SK-N-SH treated with all-trans-retinoic acid at 6 μM for 48 hours (cell line): ENCODE results near the gene ASB18.

ENCODE experiments used
- ATAC-seq: fragments of 200-7000 bp; cut with Tn5 transposase; 3 replicates; pipeline ENCODE4 v1.9.1; 2020; ENCODE audit warnings: mild to moderate bottlenecking, moderate library complexity
- BACH2 ChIP-seq: fragments of 250-450 bp; sonication (Bioruptor Pico); IDR thresholded peaks from 2 replicates; pipeline ENCODE4 v1.9.0; 2021; ENCODE audit warnings: mild to moderate bottlenecking, borderline replicate concordance
- CSDC2 ChIP-seq: fragments of 250-450 bp; sonication (Bioruptor Pico); IDR thresholded peaks from 2 replicates; pipeline ENCODE4 v1.5.0; 2020; ENCODE audit warnings: mild to moderate bottlenecking, moderate library complexity
- CSRNP3 ChIP-seq: fragments of 250-450 bp; sonication (Bioruptor Pico); IDR thresholded peaks from 2 replicates; pipeline ENCODE4 v1.5.1; 2021; ENCODE audit warnings: mild to moderate bottlenecking, moderate library complexity
- ESRRG ChIP-seq: fragments of 250-450 bp; sonication (Bioruptor Pico); IDR thresholded peaks from 2 replicates; pipeline ENCODE4 v1.6.1; 2021; ENCODE audit warnings: mild to moderate bottlenecking
- GLIS3 ChIP-seq: fragments of 250-450 bp; sonication (Bioruptor Pico); IDR thresholded peaks from 2 replicates; pipeline ENCODE4 v1.5.0; 2020; ENCODE audit warnings: mild to moderate bottlenecking, moderate library complexity
- ISL1 ChIP-seq: fragments of 250-450 bp; sonication (Bioruptor Pico); IDR thresholded peaks from 2 replicates; pipeline ENCODE4 v2.1.2; 2022; ENCODE audit warnings: mild to moderate bottlenecking, moderate library complexity
- OSR1 ChIP-seq: fragments of 250-450 bp; sonication (Bioruptor Pico); IDR thresholded peaks from 2 replicates; pipeline ENCODE4 v1.8.0; 2022; ENCODE audit warnings: moderate library complexity, mild to moderate bottlenecking, inconsistent platforms
- PPARA ChIP-seq: fragments of 250-450 bp; sonication (Bioruptor Pico); IDR thresholded peaks from 2 replicates; pipeline ENCODE4 v1.5.0; 2020; ENCODE audit warnings: mild to moderate bottlenecking, borderline replicate concordance
- RARB ChIP-seq: fragments of 250-450 bp; sonication (Bioruptor Pico); IDR thresholded peaks from 2 replicates; pipeline ENCODE4 v1.8.0; 2021; ENCODE audit warnings: mild to moderate bottlenecking, moderate library complexity
- SNAI2 ChIP-seq: fragments of 250-450 bp; sonication (Bioruptor Pico); IDR thresholded peaks from 2 replicates; pipeline ENCODE4 v1.5.0; 2020; ENCODE audit warnings: mild to moderate bottlenecking, moderate library complexity
- TCF4 ChIP-seq: fragments of 250-450 bp; sonication (Bioruptor Pico); IDR thresholded peaks from 2 replicates; pipeline ENCODE4 v1.8.0; 2021; ENCODE audit warnings: mild to moderate bottlenecking, moderate library complexity, borderline replicate concordance
- TOX ChIP-seq: fragments of 250-450 bp; sonication (Bioruptor Pico); IDR thresholded peaks from 2 replicates; pipeline ENCODE4 v1.8.0; 2021; ENCODE audit warnings: mild to moderate bottlenecking, moderate library complexity, borderline replicate concordance
- ZC3H10 ChIP-seq: fragments of 250-450 bp; sonication (Bioruptor Pico); IDR thresholded peaks from 2 replicates; pipeline ENCODE4 v1.5.1; 2021; ENCODE audit warnings: mild to moderate bottlenecking, moderate library complexity
- ZFP3 ChIP-seq: fragments of 250-450 bp; sonication (Bioruptor Pico); IDR thresholded peaks from 2 replicates; pipeline ENCODE4 v1.5.0; 2020; ENCODE audit warnings: mild to moderate bottlenecking, moderate library complexity
- ZFP30 ChIP-seq: fragments of 450-650 bp; formaldehyde crosslinking; IDR thresholded peaks from 2 replicates; pipeline ENCODE4 v1.5.0; 2022; ENCODE audit warnings: mild to moderate bottlenecking, moderate library complexity
- ZNF565 ChIP-seq: fragments of 450-650 bp; formaldehyde crosslinking; conservative IDR thresholded peaks from 2 replicates; pipeline ENCODE4 v1.5.0; 2020; ENCODE audit warnings: low read depth, mild to moderate bottlenecking, moderate library complexity
- ZNF70 ChIP-seq: fragments of 450-650 bp; formaldehyde crosslinking; IDR thresholded peaks from 2 replicates; pipeline ENCODE4 v1.5.0; 2020; ENCODE audit warnings: mild to moderate bottlenecking, moderate library complexity
- ZNF8 ChIP-seq: fragments of 450-650 bp; formaldehyde crosslinking; IDR thresholded peaks from 2 replicates; pipeline ENCODE4 v1.5.0; 2020; ENCODE audit warnings: mild to moderate bottlenecking, moderate library complexity
- TF ChIP-seq, protein P1 (sequence below): fragments of 250-450 bp; sonication (Bioruptor Pico); IDR thresholded peaks from 2 replicates; pipeline ENCODE4 v1.8.0; 2020; ENCODE audit warnings: mild to moderate bottlenecking, moderate library complexity, borderline replicate concordance
- TF ChIP-seq, protein P2 (sequence below): fragments of 250-450 bp; sonication (Bioruptor Pico); IDR thresholded peaks from 2 replicates; pipeline ENCODE4 v1.5.0; 2020; ENCODE audit warnings: mild to moderate bottlenecking, moderate library complexity

Gene ASB18

GRCh38 chr2:236157366-236157765 lies 106.8 kb downstream of the ASB18 start (continued):
- TF ChIP-seq CSRNP3 (no peak), ISL1 (CRISPR knock-in tag) (no peak), ZFP3 (no peak), TOX (CRISPR knock-in tag) (no peak), ZFP30 (CRISPR knock-in tag) (no peak), PPARA (CRISPR knock-in tag) (no peak), ZC3H10 (no peak), ZNF8 (CRISPR knock-in tag) (no peak), RARB (CRISPR knock-in tag) (no peak), SNAI2 (CRISPR knock-in tag) (no peak), ZNF70 (CRISPR knock-in tag) (no peak), ESRRG (CRISPR knock-in tag) (no peak)
- TF ChIP-seq, protein P1, sequence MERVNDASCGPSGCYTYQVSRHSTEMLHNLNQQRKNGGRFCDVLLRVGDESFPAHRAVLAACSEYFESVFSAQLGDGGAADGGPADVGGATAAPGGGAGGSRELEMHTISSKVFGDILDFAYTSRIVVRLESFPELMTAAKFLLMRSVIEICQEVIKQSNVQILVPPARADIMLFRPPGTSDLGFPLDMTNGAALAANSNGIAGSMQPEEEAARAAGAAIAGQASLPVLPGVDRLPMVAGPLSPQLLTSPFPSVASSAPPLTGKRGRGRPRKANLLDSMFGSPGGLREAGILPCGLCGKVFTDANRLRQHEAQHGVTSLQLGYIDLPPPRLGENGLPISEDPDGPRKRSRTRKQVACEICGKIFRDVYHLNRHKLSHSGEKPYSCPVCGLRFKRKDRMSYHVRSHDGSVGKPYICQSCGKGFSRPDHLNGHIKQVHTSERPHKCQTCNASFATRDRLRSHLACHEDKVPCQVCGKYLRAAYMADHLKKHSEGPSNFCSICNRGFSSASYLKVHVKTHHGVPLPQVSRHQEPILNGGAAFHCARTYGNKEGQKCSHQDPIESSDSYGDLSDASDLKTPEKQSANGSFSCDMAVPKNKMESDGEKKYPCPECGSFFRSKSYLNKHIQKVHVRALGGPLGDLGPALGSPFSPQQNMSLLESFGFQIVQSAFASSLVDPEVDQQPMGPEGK (CRISPR knock-in tag), result no peak
- TF ChIP-seq, all 23 proteins: peak for 0

GRCh38 chr2:236156860-236157194 lies 107.4 kb downstream of the ASB18 start:
- TF ChIP-seq ZNF565 (no peak), CSDC2 (CRISPR knock-in tag) (no peak), PPARA (CRISPR knock-in tag) (no peak), RARB (CRISPR knock-in tag) (no peak), TCF4 (CRISPR knock-in tag) (no peak), ISL1 (CRISPR knock-in tag) (no peak), CSRNP3 (no peak)
- TF ChIP-seq, protein P2, sequence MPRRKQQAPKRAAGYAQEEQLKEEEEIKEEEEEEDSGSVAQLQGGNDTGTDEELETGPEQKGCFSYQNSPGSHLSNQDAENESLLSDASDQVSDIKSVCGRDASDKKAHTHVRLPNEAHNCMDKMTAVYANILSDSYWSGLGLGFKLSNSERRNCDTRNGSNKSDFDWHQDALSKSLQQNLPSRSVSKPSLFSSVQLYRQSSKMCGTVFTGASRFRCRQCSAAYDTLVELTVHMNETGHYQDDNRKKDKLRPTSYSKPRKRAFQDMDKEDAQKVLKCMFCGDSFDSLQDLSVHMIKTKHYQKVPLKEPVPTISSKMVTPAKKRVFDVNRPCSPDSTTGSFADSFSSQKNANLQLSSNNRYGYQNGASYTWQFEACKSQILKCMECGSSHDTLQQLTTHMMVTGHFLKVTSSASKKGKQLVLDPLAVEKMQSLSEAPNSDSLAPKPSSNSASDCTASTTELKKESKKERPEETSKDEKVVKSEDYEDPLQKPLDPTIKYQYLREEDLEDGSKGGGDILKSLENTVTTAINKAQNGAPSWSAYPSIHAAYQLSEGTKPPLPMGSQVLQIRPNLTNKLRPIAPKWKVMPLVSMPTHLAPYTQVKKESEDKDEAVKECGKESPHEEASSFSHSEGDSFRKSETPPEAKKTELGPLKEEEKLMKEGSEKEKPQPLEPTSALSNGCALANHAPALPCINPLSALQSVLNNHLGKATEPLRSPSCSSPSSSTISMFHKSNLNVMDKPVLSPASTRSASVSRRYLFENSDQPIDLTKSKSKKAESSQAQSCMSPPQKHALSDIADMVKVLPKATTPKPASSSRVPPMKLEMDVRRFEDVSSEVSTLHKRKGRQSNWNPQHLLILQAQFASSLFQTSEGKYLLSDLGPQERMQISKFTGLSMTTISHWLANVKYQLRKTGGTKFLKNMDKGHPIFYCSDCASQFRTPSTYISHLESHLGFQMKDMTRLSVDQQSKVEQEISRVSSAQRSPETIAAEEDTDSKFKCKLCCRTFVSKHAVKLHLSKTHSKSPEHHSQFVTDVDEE, result no peak
- ATAC-seq, result no peak

- TF ChIP-seq, protein P1 (CRISPR knock-in tag), result no peak
- no peak for TF ChIP-seq GLIS3
- no peak for TF ChIP-seq TOX (CRISPR knock-in tag)
- no peak for TF ChIP-seq ISL1 (CRISPR knock-in tag)
- TF ChIP-seq BACH2 (CRISPR knock-in tag), result no peak
- TF ChIP-seq ZNF70 (CRISPR knock-in tag), result no peak
- no peak for TF ChIP-seq SNAI2 (CRISPR knock-in tag)
- no peak for TF ChIP-seq ESRRG (CRISPR knock-in tag)
- TF ChIP-seq TCF4 (CRISPR knock-in tag), result no peak
- no peak for TF ChIP-seq OSR1 (CRISPR knock-in tag)
- TF ChIP-seq ZFP3, result no peak
- no peak for TF ChIP-seq ZNF565
- no peak for TF ChIP-seq CSRNP3
- TF ChIP-seq ZNF8 (CRISPR knock-in tag), result no peak
- TF ChIP-seq ZC3H10, result no peak
- TF ChIP-seq PPARA (CRISPR knock-in tag), result no peak
- ATAC-seq, result no peak
These were observed 107.9 kb downstream of the ASB18 start for GRCh38 chr2:236156095-236156859.
